ENCODE measurements around the gene SPTB. TPM values are rescaled to one million over a fixed set of nuclear protein-coding genes. Genes with fewer than 3 reads are reported as not detected.
A peak's percentile ranks its signal among the peaks of the same experiment; 100 is the strongest.

The SPTB gene
- total RNA-seq, 1 donor from 2014 or later = 312 TPM

DNA sequence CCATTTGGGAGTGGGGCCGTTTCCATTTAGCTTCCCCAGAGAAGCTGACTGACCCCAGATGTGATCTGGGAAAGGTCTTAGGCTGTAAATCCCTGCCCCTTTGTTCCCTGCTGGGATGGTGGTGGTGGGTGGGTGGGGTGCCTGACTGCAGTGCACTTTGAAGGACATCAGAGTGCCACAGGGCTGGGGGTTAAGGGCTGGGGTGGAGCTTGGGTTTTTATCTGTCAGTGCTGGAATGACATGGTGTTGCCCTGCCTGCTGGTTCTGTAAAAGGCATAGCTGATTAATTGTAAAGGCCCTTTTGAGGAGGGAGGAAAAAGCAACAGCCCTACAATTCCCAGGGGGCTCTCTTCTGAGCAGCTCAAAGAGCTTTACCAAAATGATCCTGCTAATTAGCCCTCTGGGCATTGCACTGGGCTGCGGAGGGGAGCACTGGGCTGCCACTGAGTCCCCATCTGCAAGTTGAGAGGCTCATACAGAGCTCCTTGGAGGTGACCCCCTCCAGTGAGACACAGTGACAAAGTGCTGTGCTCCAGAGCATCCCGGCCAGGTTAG lies 154.4 kb downstream of the SPTB start:
- H3K4me3 ChIP-seq (ENCODE audit: low read length in 3 of 3) = no peak overlapping the region
- no peak overlapping the region for H3K27ac ChIP-seq (ENCODE audit: low read depth, low read length)
- peaks cover 26 to 45% (median 42%) of the 10 kb centered on the region in 3 donors for H3K4me1 ChIP-seq (ENCODE audit: control insufficient read depth in 3 of 3, insufficient read depth in 3 of 3, low read length in 3 of 3)
- H3K27me3 ChIP-seq (ENCODE audit: control insufficient read depth in 3 of 3, insufficient read depth in 3 of 3, low read length in 3 of 3) = no peaks in the 10 kb centered on the region
- peaks cover 5 to 13% (median 8%) of the 10 kb centered on the region in 3 donors for H3K36me3 ChIP-seq (ENCODE audit: control insufficient read depth in 3 of 3, insufficient read depth in 3 of 3, low read length in 3 of 3)
- H3K9me3 ChIP-seq (ENCODE audit: control insufficient read depth in 3 of 3, low read length in 3 of 3) = no peaks in the 10 kb centered on the region
- H3K9ac ChIP-seq (ENCODE audit: low read depth in 1 of 3, low read length in 3 of 3) = no peak overlapping the region

GRCh38 chr14:64724578-64724930 lies 155.2 kb downstream of the SPTB start:
- no peak overlapping the region for H3K4me3 ChIP-seq (ENCODE audit: low read length in 3 of 3)
- H3K9ac ChIP-seq (ENCODE audit: low read depth in 1 of 3, low read length in 3 of 3) = no peak overlapping the region
- peaks cover 29 to 47% (median 45%) of the 10 kb centered on the region in 3 donors for H3K4me1 ChIP-seq (ENCODE audit: control insufficient read depth in 3 of 3, insufficient read depth in 3 of 3, low read length in 3 of 3)
- H3K9me3 ChIP-seq (ENCODE audit: control insufficient read depth in 3 of 3, low read length in 3 of 3) = no peaks in the 10 kb centered on the region
- no peak overlapping the region for H3K27ac ChIP-seq (ENCODE audit: low read depth, low read length)
- H3K36me3 ChIP-seq (ENCODE audit: control insufficient read depth in 3 of 3, insufficient read depth in 3 of 3, low read length in 3 of 3) = peaks cover 5 to 13% (median 8%) of the 10 kb centered on the region in 3 donors
- H3K27me3 ChIP-seq (ENCODE audit: control insufficient read depth in 3 of 3, insufficient read depth in 3 of 3, low read length in 3 of 3) = no peaks in the 10 kb centered on the region

- peaks cover 5 to 11% (median 7%) of the 10 kb centered on the region in 3 donors for H3K36me3 ChIP-seq (ENCODE audit: control insufficient read depth in 3 of 3, insufficient read depth in 3 of 3, low read length in 3 of 3)
- H3K27me3 ChIP-seq (ENCODE audit: control insufficient read depth in 3 of 3, insufficient read depth in 3 of 3, low read length in 3 of 3) = no peaks in the 10 kb centered on the region
- H3K4me3 ChIP-seq (ENCODE audit: low read length in 3 of 3) = no peak overlapping the region
- peaks cover 23 to 46% (median 40%) of the 10 kb centered on the region in 3 donors for H3K4me1 ChIP-seq (ENCODE audit: control insufficient read depth in 3 of 3, insufficient read depth in 3 of 3, low read length in 3 of 3)
- no peak overlapping the region for H3K9ac ChIP-seq (ENCODE audit: low read depth in 1 of 3, low read length in 3 of 3)
- H3K27ac ChIP-seq (ENCODE audit: low read depth, low read length) = no peak overlapping the region
- no peaks in the 10 kb centered on the region for H3K9me3 ChIP-seq (ENCODE audit: control insufficient read depth in 3 of 3, low read length in 3 of 3)
Observed at GRCh38 chr14:64723691-64724577, 155.8 kb downstream of the SPTB start.

DNA sequence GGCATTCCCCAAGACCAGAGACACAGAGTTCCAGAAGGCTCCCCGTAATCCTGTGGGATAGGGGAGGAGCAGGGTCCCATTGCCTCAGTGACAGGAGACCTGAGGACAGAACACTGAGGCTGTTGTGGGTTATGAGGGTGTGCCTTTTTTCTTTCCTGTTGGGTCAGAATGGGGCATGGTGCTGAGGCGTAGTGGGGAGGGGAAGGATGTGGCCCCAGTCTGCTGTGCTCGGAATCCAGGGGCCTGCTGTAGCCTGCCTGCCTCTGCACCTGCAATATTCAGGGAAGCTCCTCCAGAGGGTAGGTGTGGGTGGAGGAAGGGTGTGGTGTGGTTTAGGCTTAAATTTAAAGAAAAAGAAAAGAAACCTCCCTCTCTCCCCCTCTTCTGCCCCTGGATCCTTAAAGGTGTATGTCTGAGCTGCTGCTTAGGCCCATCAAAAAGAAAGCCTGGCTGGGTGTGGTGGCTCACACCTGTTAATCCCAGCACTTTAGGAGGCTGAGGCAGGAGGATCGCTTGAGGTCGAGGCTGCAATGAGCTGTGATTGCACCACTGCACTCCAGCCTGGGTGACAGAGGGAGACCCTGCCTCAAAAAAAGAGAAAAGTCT lies 156.8 kb downstream of the SPTB start:
- Histone ChIP-seq H3K36me3 (ENCODE audit: control insufficient read depth in 3 of 3, insufficient read depth in 3 of 3, low read length in 3 of 3) (peaks cover 3% of the 10 kb centered on the region in 3 donors), H3K27me3 (ENCODE audit: control insufficient read depth in 3 of 3, insufficient read depth in 3 of 3, low read length in 3 of 3) (no peaks in the 10 kb centered on the region), H3K4me1 (ENCODE audit: control insufficient read depth in 3 of 3, insufficient read depth in 3 of 3, low read length in 3 of 3) (peaks cover 32 to 52% (median 46%) of the 10 kb centered on the region in 3 donors), H3K9ac (ENCODE audit: low read depth in 1 of 3, low read length in 3 of 3) (no peak overlapping the region), H3K9me3 (ENCODE audit: control insufficient read depth in 3 of 3, low read length in 3 of 3) (no peaks in the 10 kb centered on the region), H3K27ac (ENCODE audit: low read depth, low read length) (no peak overlapping the region), H3K4me3 (ENCODE audit: low read length in 3 of 3) (no peak overlapping the region)

GRCh38 chr14:64721899-64722298 lies 157.8 kb downstream of the SPTB start:
- H3K9ac ChIP-seq (ENCODE audit: low read depth in 1 of 3, low read length in 3 of 3) = peak overlapping the region in 1 of 3 donors; percentile 40
- H3K27ac ChIP-seq (ENCODE audit: low read depth, low read length) = peak overlapping the region; percentile 44
- H3K4me1 ChIP-seq (ENCODE audit: control insufficient read depth in 3 of 3, insufficient read depth in 3 of 3, low read length in 3 of 3) = peaks cover 37 to 56% (median 56%) of the 10 kb centered on the region in 3 donors
- no peak overlapping the region for H3K4me3 ChIP-seq (ENCODE audit: low read length in 3 of 3)
- no peaks in the 10 kb centered on the region for H3K9me3 ChIP-seq (ENCODE audit: control insufficient read depth in 3 of 3, low read length in 3 of 3)
- no peaks in the 10 kb centered on the region for H3K36me3 ChIP-seq (ENCODE audit: control insufficient read depth in 3 of 3, insufficient read depth in 3 of 3, low read length in 3 of 3)
- H3K27me3 ChIP-seq (ENCODE audit: control insufficient read depth in 3 of 3, insufficient read depth in 3 of 3, low read length in 3 of 3) = no peaks in the 10 kb centered on the region

DNA sequence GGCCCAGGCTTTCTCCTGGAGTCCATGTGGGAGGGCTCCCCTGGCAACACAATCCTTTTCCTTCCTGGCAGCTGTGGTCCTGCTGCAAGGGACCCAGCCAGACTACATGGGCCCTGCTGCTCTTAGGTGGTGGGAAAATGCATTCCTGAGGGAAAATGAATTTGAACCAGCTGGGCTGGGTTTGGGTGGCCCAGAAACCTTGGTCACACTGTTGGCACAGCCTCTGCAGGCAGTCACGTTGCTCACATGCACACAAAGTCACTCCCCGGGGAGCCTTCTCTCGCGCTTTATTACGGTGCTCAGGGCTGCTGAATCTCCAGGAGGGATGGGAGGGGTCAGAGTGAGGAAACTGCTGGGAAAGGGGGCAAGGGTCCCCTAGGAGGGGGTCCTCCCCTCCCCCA lies 158.3 kb downstream of the SPTB start:
- H3K27ac ChIP-seq (ENCODE audit: low read depth, low read length) = peak overlapping the region; percentile 44
- peak overlapping the region in 1 of 3 donors; percentile 40 for H3K9ac ChIP-seq (ENCODE audit: low read depth in 1 of 3, low read length in 3 of 3)
- H3K27me3 ChIP-seq (ENCODE audit: control insufficient read depth in 3 of 3, insufficient read depth in 3 of 3, low read length in 3 of 3) = no peaks in the 10 kb centered on the region
- peak overlapping the region in 1 of 3 donors; percentile 7 for H3K4me3 ChIP-seq (ENCODE audit: low read length in 3 of 3)
- peaks cover 37 to 59% (median 55%) of the 10 kb centered on the region in 3 donors for H3K4me1 ChIP-seq (ENCODE audit: control insufficient read depth in 3 of 3, insufficient read depth in 3 of 3, low read length in 3 of 3)
- H3K36me3 ChIP-seq (ENCODE audit: control insufficient read depth in 3 of 3, insufficient read depth in 3 of 3, low read length in 3 of 3) = no peaks in the 10 kb centered on the region
- no peaks in the 10 kb centered on the region for H3K9me3 ChIP-seq (ENCODE audit: control insufficient read depth in 3 of 3, low read length in 3 of 3)

GRCh38 chr14:64720131-64720576 lies 159.6 kb downstream of the SPTB start:
- Histone ChIP-seq H3K9me3 (ENCODE audit: control insufficient read depth in 3 of 3, low read length in 3 of 3) (no peaks in the 10 kb centered on the region), H3K36me3 (ENCODE audit: control insufficient read depth in 3 of 3, insufficient read depth in 3 of 3, low read length in 3 of 3) (no peaks in the 10 kb centered on the region), H3K27me3 (ENCODE audit: control insufficient read depth in 3 of 3, insufficient read depth in 3 of 3, low read length in 3 of 3) (no peaks in the 10 kb centered on the region), H3K9ac (ENCODE audit: low read depth in 1 of 3, low read length in 3 of 3) (no peak overlapping the region), H3K27ac (ENCODE audit: low read depth, low read length) (no peak overlapping the region), H3K4me1 (ENCODE audit: control insufficient read depth in 3 of 3, insufficient read depth in 3 of 3, low read length in 3 of 3) (peaks cover 40 to 59% (median 56%) of the 10 kb centered on the region in 3 donors), H3K4me3 (ENCODE audit: low read length in 3 of 3) (no peak overlapping the region)

- Histone ChIP-seq H3K36me3 (ENCODE audit: control insufficient read depth in 3 of 3, insufficient read depth in 3 of 3, low read length in 3 of 3) (no peaks in the 10 kb centered on the region), H3K9ac (ENCODE audit: low read depth in 1 of 3, low read length in 3 of 3) (no peak overlapping the region), H3K4me1 (ENCODE audit: control insufficient read depth in 3 of 3, insufficient read depth in 3 of 3, low read length in 3 of 3) (peaks cover 40 to 60% (median 56%) of the 10 kb centered on the region in 3 donors), H3K4me3 (ENCODE audit: low read length in 3 of 3) (no peak overlapping the region), H3K27me3 (ENCODE audit: control insufficient read depth in 3 of 3, insufficient read depth in 3 of 3, low read length in 3 of 3) (no peaks in the 10 kb centered on the region), H3K9me3 (ENCODE audit: control insufficient read depth in 3 of 3, low read length in 3 of 3) (no peaks in the 10 kb centered on the region), H3K27ac (ENCODE audit: low read depth, low read length) (no peak overlapping the region)
Observed at GRCh38 chr14:64719601-64720000, 160.1 kb downstream of the SPTB start.

DNA sequence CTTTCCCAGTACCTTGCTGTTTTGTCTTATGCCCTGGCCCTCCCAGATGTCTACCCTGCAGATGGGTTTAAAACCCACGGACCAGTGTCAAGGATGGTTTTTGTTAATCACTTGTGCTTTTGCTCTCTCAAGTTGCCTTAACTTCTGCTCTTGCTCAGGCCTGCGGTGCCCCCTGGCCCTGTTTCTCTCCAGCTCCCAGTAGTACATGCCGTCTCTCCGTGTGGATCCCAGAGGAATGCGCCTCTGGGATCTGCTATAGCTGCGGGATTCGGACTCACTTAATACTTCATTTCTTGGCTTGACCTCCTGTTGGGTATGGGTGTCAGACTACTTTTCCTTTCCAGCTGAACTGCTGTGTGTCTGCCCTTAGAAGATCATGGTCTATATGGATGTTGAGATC lies 160.9 kb downstream of the SPTB start:
- peaks cover 40 to 53% (median 51%) of the 10 kb centered on the region in 3 donors for H3K4me1 ChIP-seq (ENCODE audit: control insufficient read depth in 3 of 3, insufficient read depth in 3 of 3, low read length in 3 of 3)
- no peak overlapping the region for H3K9ac ChIP-seq (ENCODE audit: low read depth in 1 of 3, low read length in 3 of 3)
- no peak overlapping the region for H3K4me3 ChIP-seq (ENCODE audit: low read length in 3 of 3)
- no peak overlapping the region for H3K27ac ChIP-seq (ENCODE audit: low read depth, low read length)
- H3K36me3 ChIP-seq (ENCODE audit: control insufficient read depth in 3 of 3, insufficient read depth in 3 of 3, low read length in 3 of 3) = no peaks in the 10 kb centered on the region
- no peaks in the 10 kb centered on the region for H3K27me3 ChIP-seq (ENCODE audit: control insufficient read depth in 3 of 3, insufficient read depth in 3 of 3, low read length in 3 of 3)
- no peaks in the 10 kb centered on the region for H3K9me3 ChIP-seq (ENCODE audit: control insufficient read depth in 3 of 3, low read length in 3 of 3)

GRCh38 chr14:64717870-64718269 lies 161.8 kb downstream of the SPTB start:
- no peaks in the 10 kb centered on the region for H3K36me3 ChIP-seq (ENCODE audit: control insufficient read depth in 3 of 3, insufficient read depth in 3 of 3, low read length in 3 of 3)
- peaks cover 0 to 2% (median 0%) of the 10 kb centered on the region in 3 donors for H3K9me3 ChIP-seq (ENCODE audit: control insufficient read depth in 3 of 3, low read length in 3 of 3)
- peak overlapping the region in 2 of 3 donors; percentile 15 to 20 for H3K4me3 ChIP-seq (ENCODE audit: low read length in 3 of 3)
- no peak overlapping the region for H3K9ac ChIP-seq (ENCODE audit: low read depth in 1 of 3, low read length in 3 of 3)
- H3K4me1 ChIP-seq (ENCODE audit: control insufficient read depth in 3 of 3, insufficient read depth in 3 of 3, low read length in 3 of 3) = peaks cover 40 to 51% (median 48%) of the 10 kb centered on the region in 3 donors
- no peaks in the 10 kb centered on the region for H3K27me3 ChIP-seq (ENCODE audit: control insufficient read depth in 3 of 3, insufficient read depth in 3 of 3, low read length in 3 of 3)
- peak overlapping the region; percentile 51 for H3K27ac ChIP-seq (ENCODE audit: low read depth, low read length)

Measured in skeletal muscle tissue (tissue), 4 donors.